HCT116 (cell line): ENCODE results near the gene LAX1. TPM values are rescaled to one million over a fixed set of nuclear protein-coding genes. Genes with fewer than 3 reads are reported as not detected.

ENCODE experiments used
- ATAC-seq: fragments of 200-7000 bp; cut with Tn5 transposase; 2 replicates; pipeline ENCODE4 v1.9.1; 2020; ENCODE audit warnings: mild to moderate bottlenecking, moderate library complexity
- BruUV-seq: library from RNA; stranded (reverse); fragments of 400-500 nt; replicated peaks from 2 replicates; lab custom pipeline; 2021; lab: Mats Ljungman, UMichigan
- CTCF ChIA-PET: fragments of 300-600 bp; sonication (Branson Sonifier 250); formaldehyde crosslinking; loops from one replicate; lab custom pipeline; 2021; ENCODE audit warnings: antibody characterized with exemption; lab: Charles Lee
- POLR2A ChIA-PET: fragments of 300-600, 350-600 bp; sonication (Branson Sonifier 250); formaldehyde crosslinking; loops from one replicate; lab custom pipeline; 2021; ENCODE audit warnings: antibody characterized with exemption; lab: Charles Lee
- RAD21 ChIA-PET, 2 experiments: fragments of 300-600 bp; sonication (Branson Sonifier 250); formaldehyde crosslinking; loops; one replicate each; lab custom pipeline; 2023; ENCODE audit warnings: low total read pairs in 2 of 2; ENCODE audit not compliant: uncharacterized antibody in 2 of 2, unreplicated experiment in 2 of 2, low non-redundant PET in 1 of 2; lab: Charles Lee
- DNase-seq: peaks from one replicate; pipeline ENCODE4 v3.0.0-alpha.2; 2010; ENCODE audit warnings: low read depth, low spot score
- H2AFZ ChIP-seq: fragments of 200-600 bp; shearing (Covaris generic), sonication (generic); 2 replicates; pipeline ENCODE4 v1.6.1; 2017; ENCODE audit warnings: low read depth, mixed run types, mixed read lengths, antibody characterized with exemption, low read length; ENCODE audit not compliant: poor library complexity, severe bottlenecking
- H3K27ac ChIP-seq: 2 replicates; pipeline ENCODE4 v1.5.1; 2012; ENCODE audit warnings: low read depth, low read length
- H3K27me3 ChIP-seq: fragments of 200-600 bp; sonication (generic); 2 replicates; pipeline ENCODE4 v1.6.1; 2016; ENCODE audit warnings: mixed run types, low read length, mixed read lengths; ENCODE audit not compliant: insufficient read depth
- H3K36me3 ChIP-seq, 2 experiments: fragments of 200-500 bp in 1 of 2; fragments of 200-600 bp in 1 of 2; sonication (Bioruptor generic) in 1 of 2; sonication (generic) in 1 of 2; 2 replicates each; pipeline versions ENCODE4 v1.5.1 to v1.6.1; 2014 to 2016; ENCODE audit warnings: low read length in 2 of 2, inconsistent platforms in 1 of 2, mixed read lengths in 1 of 2, mixed run types in 1 of 2; ENCODE audit not compliant: insufficient read depth in 2 of 2, control insufficient read depth in 1 of 2
- H3K4me1 ChIP-seq, 2 experiments: fragments of 200-600 bp in 1 of 2; sonication (generic) in 1 of 2; 2 replicates each; pipeline versions ENCODE4 v1.5.1 to v1.6.1; 2012 to 2017; ENCODE audit warnings: low read length in 2 of 2, inconsistent platforms in 1 of 2, mild to moderate bottlenecking in 1 of 2, mixed read lengths in 1 of 2, mixed run types in 1 of 2, moderate library complexity in 1 of 2; ENCODE audit not compliant: insufficient read depth in 2 of 2, control insufficient read depth in 1 of 2
- H3K4me2 ChIP-seq: fragments of 200-600 bp; sonication (generic); 2 replicates; pipeline ENCODE4 v1.6.1; 2017; ENCODE audit warnings: mixed run types, low read length, mixed read lengths
- H3K4me3 ChIP-seq, 2 experiments: fragments of 200-600 bp in 1 of 2; sonication (generic) in 1 of 2; replicated peaks in 1 of 2; 2 replicates each; pipeline ENCODE4 v1.5.1; 2011 to 2016; ENCODE audit warnings: low read length in 2 of 2, control low read depth in 1 of 2, low read depth in 1 of 2, mild to moderate bottlenecking in 1 of 2, mixed read lengths in 1 of 2, mixed run types in 1 of 2
- H3K79me2 ChIP-seq: fragments of 200-600 bp; sonication (generic); 2 replicates; pipeline ENCODE4 v1.6.1; 2017; ENCODE audit warnings: mild to moderate bottlenecking, mixed run types, low read length, moderate library complexity, mixed read lengths; ENCODE audit not compliant: insufficient read depth
- H3K9ac ChIP-seq: fragments of 200-600 bp; sonication (generic); 2 replicates; pipeline ENCODE4 v1.6.1; 2016; ENCODE audit warnings: low read length, mixed read lengths
- H3K9me2 ChIP-seq: fragments of 200-600 bp; sonication (generic), shearing (Covaris generic); 2 replicates; pipeline ENCODE4 v1.6.1; 2017; ENCODE audit warnings: mixed run types, mild to moderate bottlenecking, moderate library complexity; ENCODE audit not compliant: insufficient read depth
- H3K9me3 ChIP-seq, 2 experiments: fragments of 200-500 bp in 1 of 2; fragments of 200-600 bp in 1 of 2; sonication (Bioruptor generic) in 1 of 2; sonication (generic) in 1 of 2; 2 replicates each; pipeline ENCODE4 v1.6.1; 2014 to 2017; ENCODE audit warnings: low read length in 2 of 2, mixed read lengths in 2 of 2, inconsistent platforms in 1 of 2, low read depth in 1 of 2, mild to moderate bottlenecking in 1 of 2, mixed run types in 1 of 2, moderate library complexity in 1 of 2; ENCODE audit not compliant: control insufficient read depth in 1 of 2, insufficient read depth in 1 of 2
- H4K20me1 ChIP-seq: fragments of 200-600 bp; sonication (generic), shearing (Covaris generic); 2 replicates; pipeline ENCODE4 v1.6.1; 2017; ENCODE audit warnings: mixed run types, mild to moderate bottlenecking, moderate library complexity; ENCODE audit not compliant: insufficient read depth
- CBX3 ChIP-seq: IDR thresholded peaks from 2 replicates; pipeline ENCODE4 v1.6.1; 2012; ENCODE audit warnings: low read depth
- CEBPB ChIP-seq: IDR thresholded peaks from 2 replicates; pipeline ENCODE4 v1.6.1; 2012; ENCODE audit warnings: low read depth
- EGR1 ChIP-seq: IDR thresholded peaks from 2 replicates; pipeline ENCODE4 v1.6.1; 2012; ENCODE audit warnings: low read depth
- ELF1 ChIP-seq: IDR thresholded peaks from 2 replicates; pipeline ENCODE4 v1.6.1; 2012; ENCODE audit warnings: low read depth, borderline replicate concordance
- EZH2 ChIP-seq: fragments of 200-600 bp; sonication (generic); IDR thresholded peaks from 2 replicates; pipeline ENCODE4 v1.6.1; 2017; ENCODE audit warnings: antibody characterized with exemption, mixed run types
- EZH2phosphoT487 ChIP-seq: fragments of 200-600 bp; IDR thresholded peaks from 2 replicates; pipeline ENCODE4 v1.6.1; 2018; ENCODE audit warnings: antibody characterized with exemption, borderline replicate concordance
- FOSL1 ChIP-seq: IDR thresholded peaks from 2 replicates; pipeline ENCODE4 v1.6.1; 2012; ENCODE audit warnings: low read depth
- POLR2A ChIP-seq: IDR thresholded peaks from 2 replicates; pipeline ENCODE4 v1.7.0; 2011; ENCODE audit warnings: borderline replicate concordance; ENCODE audit not compliant: insufficient read depth, insufficient read length; ENCODE audit errors: extremely low read depth
- POLR2AphosphoS5 ChIP-seq: IDR thresholded peaks from 2 replicates; pipeline ENCODE4 v1.6.1; 2011; ENCODE audit warnings: mild to moderate bottlenecking, low read depth, low read length, moderate library complexity
- RAD21 ChIP-seq: IDR thresholded peaks from 2 replicates; pipeline ENCODE4 v1.6.1; 2012; ENCODE audit warnings: low read depth, mild to moderate bottlenecking
- SIN3A ChIP-seq: IDR thresholded peaks from 2 replicates; pipeline ENCODE4 v1.6.1; 2012; ENCODE audit warnings: low read depth
- SP1 ChIP-seq: IDR thresholded peaks from 2 replicates; pipeline ENCODE4 v1.6.1; 2012; ENCODE audit warnings: low read depth
- SRF ChIP-seq: IDR thresholded peaks from 2 replicates; pipeline ENCODE4 v1.6.1; 2012; ENCODE audit warnings: low read depth
- TCF7L2 ChIP-seq: IDR thresholded peaks from 2 replicates; pipeline ENCODE4 v1.7.0; 2011; ENCODE audit warnings: borderline replicate concordance, inconsistent platforms; ENCODE audit not compliant: insufficient read depth, insufficient read length; ENCODE audit errors: extremely low read depth
- ZFX ChIP-seq: fragments of 450-650 bp; IDR thresholded peaks from 2 replicates; pipeline ENCODE4 v1.6.1; 2017
- ZNF274 ChIP-seq: fragments of 200-500 bp; sonication (Bioruptor generic); IDR thresholded peaks from 2 replicates; pipeline ENCODE4 v1.6.1; 2014; ENCODE audit warnings: mild to moderate bottlenecking, low read depth, low read length, inconsistent platforms
- intact Hi-C: fragments of 100-400 bp; cut with micrococcal nuclease; formaldehyde crosslinking; loops from 2 replicates; pipeline ENCODE4 v1.10.0; 2022
- total RNA-seq: library from RNA; stranded (reverse); gene quantifications from one replicate; pipeline ENCODE4 v1.2.1, GENCODE V29; 2021; ENCODE audit not compliant: unreplicated experiment
- TF ChIP-seq, protein P1 (sequence below), 3 experiments: fragments of 200-600 bp in 1 of 3; sonication (generic) in 1 of 3; IDR thresholded peaks in 2 of 3; conservative IDR thresholded peaks in 1 of 3; 2 replicates each; pipeline ENCODE4 v1.5.1; 2012 to 2017; ENCODE audit warnings: low read depth in 2 of 3, low read length in 2 of 3, antibody characterized with exemption in 1 of 3, borderline replicate concordance in 1 of 3, control low read depth in 1 of 3, mild to moderate bottlenecking in 1 of 3, mixed read lengths in 1 of 3, mixed run types in 1 of 3, moderate library complexity in 1 of 3; ENCODE audit not compliant: insufficient read depth in 1 of 3
- TF ChIP-seq, protein P2 (sequence below): IDR thresholded peaks from 2 replicates; pipeline ENCODE4 v1.6.1; 2012

LAX1 gene
- total RNA-seq, 1 experiment from 2014 or later: 0.12 TPM

DNA sequence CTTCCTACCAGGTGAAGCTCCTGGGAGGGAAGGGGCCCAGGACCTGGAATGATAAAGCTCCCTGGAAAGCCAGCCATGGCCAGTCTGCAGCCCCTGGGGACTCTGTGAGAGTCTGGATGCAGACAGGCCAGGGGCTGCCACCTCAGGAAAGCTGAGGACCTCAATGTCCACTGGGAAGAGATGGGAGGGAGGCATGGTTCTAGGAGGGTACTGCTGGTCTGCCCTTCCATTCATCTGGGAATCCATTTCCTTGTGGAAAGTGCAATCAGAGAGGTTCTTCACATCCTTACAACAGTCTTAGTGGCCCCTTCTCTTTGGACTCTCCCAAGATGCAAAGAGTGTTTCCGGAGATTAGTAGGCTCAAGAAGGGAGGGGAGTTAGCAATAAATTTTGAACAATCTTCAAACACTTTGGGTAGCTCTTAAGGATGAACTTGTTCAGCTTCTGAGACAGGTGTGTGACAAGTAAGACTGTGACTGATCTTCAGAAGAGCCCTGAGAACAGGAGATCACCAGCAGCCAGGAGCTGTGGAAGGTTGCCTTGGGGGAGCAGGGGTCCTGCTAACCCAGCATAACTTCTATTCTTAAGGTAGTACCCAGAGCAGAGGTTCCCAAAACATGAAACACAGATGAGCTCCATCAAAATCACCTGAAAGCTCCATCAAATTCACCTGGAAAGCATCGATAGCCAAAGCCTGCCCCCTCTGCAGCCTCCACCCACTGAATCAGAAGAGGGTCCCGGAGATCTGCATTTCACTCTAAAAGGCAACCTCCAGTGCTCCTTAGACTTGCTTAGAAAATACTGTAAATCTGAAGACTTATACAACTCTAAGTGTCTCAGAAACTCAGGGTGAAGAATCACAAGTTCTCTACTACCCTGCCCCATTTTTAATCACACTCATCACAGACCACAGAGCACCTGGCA lies 616 bp upstream of the LAX1 start:
- H3K36me3 ChIP-seq: no peaks in the 10 kb centered on the region
- ATAC-seq: no peak
- no peaks in the 10 kb centered on the region for H3K9me2 ChIP-seq
- no peak overlapping the region for H2AFZ ChIP-seq
- no peaks in the 10 kb centered on the region for H4K20me1 ChIP-seq
- no peak overlapping the region for H3K9ac ChIP-seq
- TF ChIP-seq POLR2AphosphoS5: no peak
- no peak for TF ChIP-seq FOSL1
- TF ChIP-seq EZH2phosphoT487: no peak
- TF ChIP-seq SIN3A: no peak
- TF ChIP-seq, protein P1, sequence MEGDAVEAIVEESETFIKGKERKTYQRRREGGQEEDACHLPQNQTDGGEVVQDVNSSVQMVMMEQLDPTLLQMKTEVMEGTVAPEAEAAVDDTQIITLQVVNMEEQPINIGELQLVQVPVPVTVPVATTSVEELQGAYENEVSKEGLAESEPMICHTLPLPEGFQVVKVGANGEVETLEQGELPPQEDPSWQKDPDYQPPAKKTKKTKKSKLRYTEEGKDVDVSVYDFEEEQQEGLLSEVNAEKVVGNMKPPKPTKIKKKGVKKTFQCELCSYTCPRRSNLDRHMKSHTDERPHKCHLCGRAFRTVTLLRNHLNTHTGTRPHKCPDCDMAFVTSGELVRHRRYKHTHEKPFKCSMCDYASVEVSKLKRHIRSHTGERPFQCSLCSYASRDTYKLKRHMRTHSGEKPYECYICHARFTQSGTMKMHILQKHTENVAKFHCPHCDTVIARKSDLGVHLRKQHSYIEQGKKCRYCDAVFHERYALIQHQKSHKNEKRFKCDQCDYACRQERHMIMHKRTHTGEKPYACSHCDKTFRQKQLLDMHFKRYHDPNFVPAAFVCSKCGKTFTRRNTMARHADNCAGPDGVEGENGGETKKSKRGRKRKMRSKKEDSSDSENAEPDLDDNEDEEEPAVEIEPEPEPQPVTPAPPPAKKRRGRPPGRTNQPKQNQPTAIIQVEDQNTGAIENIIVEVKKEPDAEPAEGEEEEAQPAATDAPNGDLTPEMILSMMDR (IDR thresholded peaks at IDR 0.05 in 2 of 3, conservative IDR thresholded peaks at IDR 0.05 in 1 of 3; ENCODE audit: borderline replicate concordance in 1 of 3, insufficient read depth in 1 of 3, low read depth in 2 of 3, low read length in 2 of 3): no peak
- TF ChIP-seq, all 23 proteins: peak for 0
- intact Hi-C loops: no loop called here
- BruUV-seq: no TSS peak
- Histone ChIP-seq H3K27ac (no peak overlapping the region), H3K27me3 (no peaks in the 10 kb centered on the region), H3K79me2 (no peaks in the 10 kb centered on the region), H3K4me2 (no peak overlapping the region), H3K4me3 (no peak overlapping the region), H3K9me3 (no peaks in the 10 kb centered on the region), H3K4me1 (peaks cover 0 to 4% of the 10 kb centered on the region in 2 experiments; a peak in 1 of 4 replicates)
- RAD21 ChIA-PET: no interaction called here
- POLR2A ChIA-PET: no interaction called here
- CTCF ChIA-PET: no interaction called here
- no peak for DNase-seq

DNA sequence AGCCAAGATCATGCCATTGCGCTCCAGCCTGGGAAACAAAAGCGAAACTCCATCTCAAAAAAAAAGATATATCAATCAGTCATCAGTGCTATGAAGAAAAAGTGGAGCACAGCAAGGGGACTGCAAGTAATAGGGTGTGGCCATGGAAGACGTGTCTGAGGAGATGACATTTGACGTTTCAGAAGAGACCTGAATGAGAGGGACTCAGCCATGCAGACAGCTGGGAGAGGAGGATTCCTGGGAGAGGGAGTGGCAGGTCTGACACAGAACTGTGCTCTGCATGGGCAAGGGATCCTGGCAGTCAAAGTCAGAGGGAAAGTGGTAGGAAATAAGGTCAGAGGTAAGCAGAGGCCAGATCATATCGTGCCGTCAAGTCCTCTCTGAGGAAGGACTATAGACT lies 3.3 kb downstream of the LAX1 start:
- Histone ChIP-seq H2AFZ (no peak overlapping the region), H3K79me2 (no peaks in the 10 kb centered on the region), H3K4me2 (no peak overlapping the region), H3K9me3 (no peaks in the 10 kb centered on the region), H4K20me1 (no peaks in the 10 kb centered on the region), H3K4me1 (peaks cover 0 to 4% of the 10 kb centered on the region in 2 experiments; a peak in 1 of 4 replicates), H3K27me3 (peaks cover 15% of the 10 kb centered on the region; the same call in 1 of the 2 replicates), H3K27ac (no peak overlapping the region), H3K4me3 (no peak overlapping the region), H3K36me3 (no peaks in the 10 kb centered on the region), H3K9me2 (no peaks in the 10 kb centered on the region), H3K9ac (no peak overlapping the region)
- DNase-seq (no peak), ATAC-seq (no peak)
- ChIA-PET CTCF (no interaction called here), RAD21 (no interaction called here), POLR2A (no interaction called here)
- no TSS peak for BruUV-seq
- intact Hi-C loops: no loop called here
- no peak for TF ChIP-seq POLR2AphosphoS5
- TF ChIP-seq SRF: no peak
- no peak for TF ChIP-seq POLR2A
- no peak for TF ChIP-seq FOSL1
- TF ChIP-seq TCF7L2: no peak
- no peak for TF ChIP-seq CBX3
- TF ChIP-seq ELF1: no peak
- no peak for TF ChIP-seq CEBPB
- no peak for TF ChIP-seq SP1
- no peak for TF ChIP-seq ZNF274
- TF ChIP-seq EZH2: no peak
- TF ChIP-seq EZH2phosphoT487: no peak
- no peak for TF ChIP-seq RAD21
- no peak for TF ChIP-seq ZFX
- no peak for TF ChIP-seq EGR1
- TF ChIP-seq, protein P2, sequence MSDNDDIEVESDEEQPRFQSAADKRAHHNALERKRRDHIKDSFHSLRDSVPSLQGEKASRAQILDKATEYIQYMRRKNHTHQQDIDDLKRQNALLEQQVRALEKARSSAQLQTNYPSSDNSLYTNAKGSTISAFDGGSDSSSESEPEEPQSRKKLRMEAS: no peak
